A673 (cell line): ENCODE results near the gene CLDN5.

Source experiments
- CTCF ChIP-seq: fragments of 300-800, 200-600 bp; sonication (generic); conservative IDR thresholded peaks from 2 replicates; pipeline ENCODE4 v1.5.1; 2017; ENCODE audit warnings: low read depth, mild to moderate bottlenecking, antibody characterized with exemption, low read length, moderate library complexity, mixed read lengths
- EZH2 ChIP-seq: fragments of 200-600 bp; sonication (generic); IDR thresholded peaks from 2 replicates; pipeline ENCODE4 v1.6.1; 2017; ENCODE audit warnings: borderline replicate concordance, low read depth, mild to moderate bottlenecking, mixed read lengths, antibody characterized with exemption, low read length; ENCODE audit not compliant: poor library complexity, severe bottlenecking

GRCh38 chr22:19543970-19544708, 19.9 kb upstream of the CLDN5 start:
- TF ChIP-seq CTCF (no peak), EZH2 (no peak)
